ENCODE data around the gene ARHGEF26.

Gene ARHGEF26

GRCh38 chr3:154254527-154254926 lies 133.3 kb downstream of the ARHGEF26 start:
- no peak for DNase-seq

GRCh38 chr3:154273381-154273780 lies 152.2 kb downstream of the ARHGEF26 start:
- no peak for DNase-seq

- no peak for DNase-seq
Observed at GRCh38 chr3:154274348-154274747, 153.2 kb downstream of the ARHGEF26 start.

- no peak for DNase-seq
Observed at GRCh38 chr3:154275292-154275691, 154.1 kb downstream of the ARHGEF26 start.

- no peak for DNase-seq
Observed at GRCh38 chr3:154275965-154276364, 154.8 kb downstream of the ARHGEF26 start.

GRCh38 chr3:154280161-154280560 lies 159.0 kb downstream of the ARHGEF26 start:
- no peak for DNase-seq

- DNase-seq, result no peak
Observed at GRCh38 chr3:154285221-154285620, 164.0 kb downstream of the ARHGEF26 start.

- DNase-seq, result no peak
Observed at GRCh38 chr3:154290187-154290586, 169.0 kb downstream of the ARHGEF26 start.

- no peak for DNase-seq
Observed at GRCh38 chr3:154294016-154294415, 172.8 kb downstream of the ARHGEF26 start.

- no peak for DNase-seq
Observed at GRCh38 chr3:154301561-154301960, 180.4 kb downstream of the ARHGEF26 start.

GRCh38 chr3:154304116-154304786 lies 183.1 kb downstream of the ARHGEF26 start:
- DNase-seq, result peak; percentile 16

GRCh38 chr3:154304936-154305335 lies 183.7 kb downstream of the ARHGEF26 start:
- no peak for DNase-seq

GRCh38 chr3:154307363-154307762 lies 186.2 kb downstream of the ARHGEF26 start:
- DNase-seq, result no peak
